ENCODE measurements around the gene KLK5. TPM values are rescaled to one million over a fixed set of nuclear protein-coding genes. Genes with fewer than 3 reads are reported as not detected.
A peak's percentile ranks its signal among the peaks of the same experiment; 100 is the strongest.
"Not testable (repeated sequence)": the region's sequence is repeated elsewhere in the genome, so short reads cannot be mapped to it uniquely, and the experiment has no call there.

The KLK5 gene
- total and polyA plus RNA-seq, 5 donors from 2014 or later, result not detected

DNA sequence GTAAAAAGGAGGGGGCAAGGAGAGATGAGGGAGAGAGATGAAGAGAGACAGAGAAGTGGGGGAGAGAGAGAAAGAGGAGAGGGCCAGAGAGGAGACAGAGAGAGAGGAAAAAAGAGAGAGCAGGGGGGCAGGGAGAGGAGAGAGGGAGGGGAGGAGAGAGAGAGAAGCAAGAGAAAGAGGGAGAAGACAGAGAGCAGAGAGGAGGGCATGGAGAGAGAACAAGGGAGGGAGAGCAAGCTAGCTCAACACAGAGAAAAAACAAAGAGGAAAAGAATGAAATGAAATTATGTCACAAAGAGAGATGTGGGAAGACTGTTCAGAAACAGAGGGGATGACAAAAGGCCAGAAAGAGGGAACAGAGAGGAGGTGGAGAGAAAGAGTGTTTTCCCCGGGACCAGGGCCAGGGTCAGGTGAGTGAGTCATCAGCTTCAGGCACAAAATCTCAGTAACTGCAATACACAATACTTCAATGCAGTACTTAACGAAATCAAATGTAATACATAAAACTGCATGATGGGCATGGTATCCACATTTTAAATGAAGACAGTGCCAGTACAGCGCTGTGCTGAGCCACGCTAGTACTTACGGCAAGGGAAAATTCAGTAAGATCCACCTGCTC, 26.0 kb upstream of the KLK5 start:
- H3K27me3 ChIP-seq (ENCODE audit: control insufficient read depth, insufficient read depth, low read length), result no peaks in the 10 kb centered on the region
- no peaks in the 10 kb centered on the region for H3K9me3 ChIP-seq (ENCODE audit: control insufficient read depth in 2 of 2, low read length in 2 of 2)
- no peak overlapping the region for H3K4me3 Mint-ChIP-seq
- no peak overlapping the region for H3K4me3 ChIP-seq (ENCODE audit: low read depth, low read length)
- DNase-seq (no peak), ATAC-seq (ENCODE audit: low read depth in 2 of 2) (no peak)
- H3K4me1 Mint-ChIP-seq, result no peaks in the 10 kb centered on the region
- no peaks in the 10 kb centered on the region for H3K36me3 Mint-ChIP-seq
- H3K27me3 Mint-ChIP-seq, result peaks cover 15% of the 10 kb centered on the region
- H3K27ac Mint-ChIP-seq, result no peak overlapping the region
- peaks cover 0 to 3% (median 0%) of the 10 kb centered on the region in 7 donors for H3K9me3 Mint-ChIP-seq
- no peaks in the 10 kb centered on the region for H3K36me3 ChIP-seq (ENCODE audit: control insufficient read depth, insufficient read depth, low read length)
- H3K27ac ChIP-seq (ENCODE audit: insufficient read depth, low read length, poor library complexity, severe bottlenecking), result no peak overlapping the region
- H3K4me1 ChIP-seq (ENCODE audit: control insufficient read depth, insufficient read depth, low read length, poor library complexity, severe bottlenecking), result no peaks in the 10 kb centered on the region

DNA sequence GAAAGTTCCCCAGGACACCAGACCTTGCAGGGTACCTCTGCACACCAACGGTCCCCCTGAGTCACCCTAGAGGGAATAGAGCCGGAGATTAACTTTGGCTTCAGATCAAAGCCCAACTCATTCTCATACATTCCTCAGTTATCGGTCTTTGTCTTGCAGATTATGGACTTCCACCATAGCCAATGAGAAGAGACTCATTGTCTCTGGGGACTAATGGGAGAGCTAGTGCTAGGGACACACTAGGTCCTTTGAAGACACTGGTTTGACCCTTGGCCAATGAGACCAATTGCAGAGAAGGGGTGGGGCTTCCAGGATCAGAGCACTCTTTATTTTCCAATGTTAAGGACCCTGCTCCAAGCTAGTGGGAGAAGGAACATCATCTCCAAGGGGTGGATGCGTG, 24.8 kb upstream of the KLK5 start:
- Mint-ChIP-seq H3K4me3 (no peak overlapping the region), H3K27me3 (peaks cover 27% of the 10 kb centered on the region), H3K27ac (peak overlapping the region in 1 of 3 donors; percentile 82), H3K9me3 (peaks cover 0 to 3% (median 0%) of the 10 kb centered on the region in 7 donors), H3K4me1 (no peaks in the 10 kb centered on the region), H3K36me3 (no peaks in the 10 kb centered on the region)
- Histone ChIP-seq H3K4me3 (ENCODE audit: low read depth, low read length) (no peak overlapping the region), H3K4me1 (ENCODE audit: control insufficient read depth, insufficient read depth, low read length, poor library complexity, severe bottlenecking) (no peaks in the 10 kb centered on the region), H3K27me3 (ENCODE audit: control insufficient read depth, insufficient read depth, low read length) (no peaks in the 10 kb centered on the region), H3K27ac (ENCODE audit: insufficient read depth, low read length, poor library complexity, severe bottlenecking) (no peak overlapping the region), H3K36me3 (ENCODE audit: control insufficient read depth, insufficient read depth, low read length) (no peaks in the 10 kb centered on the region), H3K9me3 (ENCODE audit: control insufficient read depth in 2 of 2, low read length in 2 of 2) (no peaks in the 10 kb centered on the region)
- no peak for ATAC-seq (ENCODE audit: low read depth in 2 of 2)
- DNase-seq, result no peak

DNA sequence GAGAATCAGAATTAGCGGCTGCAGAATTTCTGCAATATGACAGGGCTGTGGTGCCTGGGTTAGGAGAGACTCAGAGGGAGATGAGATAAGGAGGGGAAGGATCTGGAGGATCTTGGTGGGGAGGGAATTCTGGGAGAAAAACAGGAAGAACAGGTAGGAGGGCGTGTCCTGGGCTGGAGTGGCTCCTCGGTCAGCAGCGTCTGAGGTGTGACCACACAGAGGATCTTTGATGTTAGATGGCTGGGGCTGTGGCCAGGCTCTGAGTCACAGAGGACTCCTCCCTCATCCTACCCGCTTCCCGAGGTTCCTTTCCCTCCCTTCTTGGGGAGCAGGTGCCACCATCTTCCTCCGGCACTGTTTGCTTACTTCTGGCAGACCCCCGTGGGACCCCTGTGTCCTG, 22.9 kb upstream of the KLK5 start:
- no peaks in the 10 kb centered on the region for H3K27me3 ChIP-seq (ENCODE audit: control insufficient read depth, insufficient read depth, low read length)
- no peaks in the 10 kb centered on the region for H3K4me1 ChIP-seq (ENCODE audit: control insufficient read depth, insufficient read depth, low read length, poor library complexity, severe bottlenecking)
- no peak overlapping the region for H3K4me3 Mint-ChIP-seq
- H3K4me3 ChIP-seq (ENCODE audit: low read depth, low read length), result no peak overlapping the region
- H3K27me3 Mint-ChIP-seq, result peaks cover 30% of the 10 kb centered on the region
- H3K27ac ChIP-seq (ENCODE audit: insufficient read depth, low read length, poor library complexity, severe bottlenecking), result no peak overlapping the region
- H3K9me3 ChIP-seq (ENCODE audit: control insufficient read depth in 2 of 2, low read length in 2 of 2), result no peaks in the 10 kb centered on the region
- H3K36me3 Mint-ChIP-seq, result no peaks in the 10 kb centered on the region
- H3K4me1 Mint-ChIP-seq, result no peaks in the 10 kb centered on the region
- DNase-seq (no peak), ATAC-seq (ENCODE audit: low read depth in 2 of 2) (no peak)
- H3K9me3 Mint-ChIP-seq, result no peaks in the 10 kb centered on the region
- H3K36me3 ChIP-seq (ENCODE audit: control insufficient read depth, insufficient read depth, low read length), result no peaks in the 10 kb centered on the region
- no peak overlapping the region for H3K27ac Mint-ChIP-seq

DNA sequence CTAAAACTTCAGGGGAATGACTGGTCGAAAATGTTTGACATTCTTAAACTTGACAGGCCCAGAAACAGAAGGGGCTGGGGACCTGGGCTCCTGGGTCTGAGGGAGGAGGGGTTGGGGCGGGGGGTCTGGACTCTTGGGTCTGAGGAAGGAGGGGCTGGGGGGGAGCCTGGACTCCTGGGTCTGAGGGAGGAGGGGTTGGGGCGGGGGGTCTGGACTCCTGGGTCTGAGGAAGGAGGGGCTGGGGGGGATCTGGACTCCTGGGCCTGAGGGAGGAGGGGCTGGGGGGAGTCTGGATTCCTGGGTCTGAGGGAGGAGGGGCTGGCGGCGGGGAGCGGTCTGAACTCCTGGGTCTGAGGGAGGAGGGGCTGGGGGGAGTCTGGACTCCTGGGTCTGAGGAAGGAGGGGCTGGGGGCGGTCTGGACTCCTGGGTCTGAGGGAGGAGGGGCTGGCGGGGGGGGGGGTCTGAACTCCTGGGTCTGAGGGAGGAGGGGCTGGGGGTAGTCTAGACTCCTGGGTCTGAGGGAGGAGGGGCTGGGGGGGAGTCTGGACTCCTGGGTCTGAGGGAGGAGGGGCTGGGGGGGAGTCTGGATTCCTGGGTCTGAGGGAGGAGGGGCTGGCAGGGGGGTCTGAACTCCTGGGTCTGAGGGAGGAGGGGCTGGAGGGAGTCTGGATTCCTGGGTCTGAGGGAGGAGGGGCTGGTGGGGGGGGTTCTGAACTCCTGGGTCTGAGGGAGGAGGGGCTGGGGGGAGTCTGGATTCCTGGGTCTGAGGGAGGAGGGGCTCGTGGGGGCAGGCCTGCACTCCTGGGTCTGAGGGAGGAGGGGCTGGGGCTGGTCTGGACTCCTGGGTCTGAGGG, 22.1 kb upstream of the KLK5 start:
- no peaks in the 10 kb centered on the region for H3K36me3 ChIP-seq (ENCODE audit: control insufficient read depth, insufficient read depth, low read length)
- no peaks in the 10 kb centered on the region for H3K4me1 Mint-ChIP-seq
- no peak for DNase-seq
- H3K27ac Mint-ChIP-seq, result no peak overlapping the region
- no peaks in the 10 kb centered on the region for H3K4me1 ChIP-seq (ENCODE audit: control insufficient read depth, insufficient read depth, low read length, poor library complexity, severe bottlenecking)
- H3K36me3 Mint-ChIP-seq, result no peaks in the 10 kb centered on the region
- no peak overlapping the region for H3K27ac ChIP-seq (ENCODE audit: insufficient read depth, low read length, poor library complexity, severe bottlenecking)
- H3K27me3 ChIP-seq (ENCODE audit: control insufficient read depth, insufficient read depth, low read length), result no peaks in the 10 kb centered on the region
- no peak overlapping the region for H3K4me3 ChIP-seq (ENCODE audit: low read depth, low read length)
- H3K9me3 Mint-ChIP-seq, result no peaks in the 10 kb centered on the region
- no peak overlapping the region for H3K4me3 Mint-ChIP-seq
- no peaks in the 10 kb centered on the region for H3K9me3 ChIP-seq (ENCODE audit: control insufficient read depth in 2 of 2, low read length in 2 of 2)
- ATAC-seq (ENCODE audit: low read depth in 2 of 2), result no peak
- peaks cover 29% of the 10 kb centered on the region for H3K27me3 Mint-ChIP-seq

DNA sequence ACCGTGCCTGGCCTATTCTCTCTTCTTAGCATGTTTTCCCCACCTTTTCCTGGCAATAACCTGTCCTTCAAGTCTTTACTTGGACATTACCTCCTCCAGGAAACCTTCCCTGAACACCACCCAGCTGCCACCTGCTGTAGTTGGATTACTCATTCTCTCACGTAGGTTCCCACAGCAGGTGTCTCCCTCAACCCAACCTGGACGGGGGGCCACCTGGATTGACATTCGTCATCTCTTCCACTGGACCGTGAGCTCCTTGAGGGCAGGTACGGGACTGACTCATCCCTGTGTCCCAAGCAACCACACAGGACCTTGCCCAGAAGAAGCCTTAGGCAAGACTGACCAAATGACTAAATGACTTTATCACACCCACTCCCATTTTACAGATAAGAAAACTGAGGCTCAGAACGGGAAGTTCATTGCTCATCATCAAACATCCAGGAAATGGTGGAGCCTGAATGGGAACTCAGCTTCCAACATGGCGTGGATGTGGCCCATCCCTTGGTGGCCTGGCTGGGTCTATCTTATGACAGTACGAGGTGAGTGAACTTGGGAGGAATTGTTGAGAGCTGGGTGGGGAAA, 20.0 kb upstream of the KLK5 start:
- H3K4me3 ChIP-seq (ENCODE audit: low read depth, low read length), result no peak overlapping the region
- no peaks in the 10 kb centered on the region for H3K36me3 Mint-ChIP-seq
- no peak overlapping the region for H3K4me3 Mint-ChIP-seq
- no peak overlapping the region for H3K27ac Mint-ChIP-seq
- no peaks in the 10 kb centered on the region for H3K4me1 Mint-ChIP-seq
- no peaks in the 10 kb centered on the region for H3K4me1 ChIP-seq (ENCODE audit: control insufficient read depth, insufficient read depth, low read length, poor library complexity, severe bottlenecking)
- DNase-seq, result no peak
- no peaks in the 10 kb centered on the region for H3K9me3 ChIP-seq (ENCODE audit: control insufficient read depth in 2 of 2, low read length in 2 of 2)
- no peaks in the 10 kb centered on the region for H3K27me3 ChIP-seq (ENCODE audit: control insufficient read depth, insufficient read depth, low read length)
- no peak overlapping the region for H3K27ac ChIP-seq (ENCODE audit: insufficient read depth, low read length, poor library complexity, severe bottlenecking)
- ATAC-seq (ENCODE audit: low read depth in 2 of 2), result no peak
- no peaks in the 10 kb centered on the region for H3K36me3 ChIP-seq (ENCODE audit: control insufficient read depth, insufficient read depth, low read length)
- peaks cover 29% of the 10 kb centered on the region for H3K27me3 Mint-ChIP-seq
- no peaks in the 10 kb centered on the region for H3K9me3 Mint-ChIP-seq

DNA sequence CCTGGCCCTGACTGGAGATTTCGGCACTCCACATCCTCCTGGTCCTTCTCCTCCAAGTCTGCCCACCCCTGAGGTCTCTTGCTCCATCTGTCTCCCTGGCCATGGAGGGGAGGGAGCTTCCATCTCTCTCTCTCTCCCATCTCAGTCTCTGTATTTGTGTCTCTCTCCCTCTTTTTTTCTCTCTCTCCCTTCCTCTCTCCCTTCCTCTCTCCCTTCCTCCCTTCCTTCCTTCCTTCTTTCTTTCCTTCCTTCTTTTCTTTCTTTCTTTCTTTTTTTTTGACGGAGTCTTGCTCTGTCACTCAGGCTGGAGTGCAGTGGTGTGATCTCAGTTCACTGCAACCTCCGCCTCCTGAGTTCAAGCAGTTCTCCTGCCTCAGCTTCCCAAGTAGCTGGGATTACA, 17.0 kb upstream of the KLK5 start:
- H3K9me3 ChIP-seq (ENCODE audit: control insufficient read depth in 2 of 2, low read length in 2 of 2); H3K27me3 ChIP-seq (ENCODE audit: control insufficient read depth, insufficient read depth, low read length); H3K9me3 Mint-ChIP-seq; DNase-seq; H3K36me3 ChIP-seq (ENCODE audit: control insufficient read depth, insufficient read depth, low read length); H3K4me3 ChIP-seq (ENCODE audit: low read depth, low read length); H3K27ac Mint-ChIP-seq; H3K36me3 Mint-ChIP-seq; H3K27ac ChIP-seq (ENCODE audit: insufficient read depth, low read length, poor library complexity, severe bottlenecking); H3K4me3 Mint-ChIP-seq; H3K4me1 ChIP-seq (ENCODE audit: control insufficient read depth, insufficient read depth, low read length, poor library complexity, severe bottlenecking); H3K4me1 Mint-ChIP-seq; ATAC-seq (ENCODE audit: low read depth in 2 of 2): not testable (repeated sequence)
- peaks cover 24% of the 10 kb centered on the region for H3K27me3 Mint-ChIP-seq

DNA sequence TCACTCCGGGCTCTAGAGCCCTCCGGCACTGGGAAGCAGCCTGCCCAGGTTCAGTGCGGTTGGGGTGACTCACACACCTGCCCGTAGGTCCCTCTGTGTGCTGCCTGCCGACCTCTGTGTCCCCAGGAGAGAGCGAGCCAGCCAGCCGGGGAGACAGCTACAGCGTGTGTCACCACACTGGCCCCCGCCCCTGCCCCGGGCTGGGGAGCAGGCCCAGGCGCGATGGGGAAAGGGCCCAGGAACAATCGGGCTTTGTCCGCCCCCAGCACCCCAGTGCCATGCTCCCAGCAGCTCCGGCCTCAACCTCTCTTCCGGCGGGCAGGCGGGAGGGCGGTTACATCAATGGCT, 16.5 kb upstream of the KLK5 start, which contains the start of gene KLK6:
KLK6 (minus strand) TSS at position 179 of the 348 bp plus-strand sequence. CDS start 1,487 bp downstream, outside the sequence.
- DNase-seq, result no peak
- Mint-ChIP-seq H3K4me3 (no peak within 1 kb of the TSS), H3K36me3 (no peaks in the 10 kb centered on the region), H3K4me1 (no peaks in the 10 kb centered on the region), H3K9me3 (no peaks in the 10 kb centered on the region), H3K27me3 (peaks cover 23% of the 10 kb centered on the region), H3K27ac (no peak within 1 kb of the TSS)
- Histone ChIP-seq H3K36me3 (ENCODE audit: control insufficient read depth, insufficient read depth, low read length) (no peaks in the 10 kb centered on the region), H3K4me1 (ENCODE audit: control insufficient read depth, insufficient read depth, low read length, poor library complexity, severe bottlenecking) (no peaks in the 10 kb centered on the region), H3K27me3 (ENCODE audit: control insufficient read depth, insufficient read depth, low read length) (no peaks in the 10 kb centered on the region), H3K4me3 (ENCODE audit: low read depth, low read length) (no peak within 1 kb of the TSS), H3K9me3 (ENCODE audit: control insufficient read depth in 2 of 2, low read length in 2 of 2) (no peaks in the 10 kb centered on the region), H3K27ac (ENCODE audit: insufficient read depth, low read length, poor library complexity, severe bottlenecking) (no peak within 1 kb of the TSS)
- ATAC-seq (ENCODE audit: low read depth in 2 of 2), result no peak

All from CD4-positive, CD25-positive, alpha-beta regulatory T cell (primary cell).